K562 (cell line): ENCODE results near the gene GET3. TPM values are rescaled to one million over a fixed set of nuclear protein-coding genes. Genes with fewer than 3 reads are reported as not detected.
A peak's percentile ranks its signal among the peaks of the same experiment; 100 is the strongest.

Experiments used
- ARNT ChIP-seq, 2 experiments: fragments of 450-650 bp; IDR thresholded peaks; 2 replicates each; pipeline ENCODE4 v1.6.1; 2016; ENCODE audit warnings: mild to moderate bottlenecking in 1 of 2
- ETV5 ChIP-seq: sonication (generic); formaldehyde crosslinking; IDR thresholded peaks from 2 replicates; pipeline ENCODE4 v1.4.0; 2020; ENCODE audit warnings: low read depth, mild to moderate bottlenecking, missing genetic modification reagents
- HDGF ChIP-seq: fragments of 450-650 bp; IDR thresholded peaks from 2 replicates; pipeline ENCODE4 v1.6.1; 2016
- NFIC ChIP-seq: fragments of 450-650 bp; IDR thresholded peaks from 2 replicates; pipeline ENCODE4 v1.6.1; 2017; ENCODE audit warnings: mild to moderate bottlenecking, inconsistent platforms
- POLR3G ChIP-seq: IDR thresholded peaks from 2 replicates; pipeline ENCODE4 v1.6.1; 2011; ENCODE audit not compliant: insufficient read length, insufficient replicate concordance; ENCODE audit errors: extremely low read depth
- PURB ChIP-seq: sonication (generic); formaldehyde crosslinking; IDR thresholded peaks from 2 replicates; pipeline ENCODE4 v1.9.0; 2021; ENCODE audit warnings: low read depth, mild to moderate bottlenecking, missing genetic modification reagents
- RREB1 ChIP-seq: fragments of 250-450 bp; sonication (Bioruptor Pico); IDR thresholded peaks from 2 replicates; pipeline ENCODE4 v1.4.0; 2020
- SAP30 ChIP-seq: fragments of 200-600 bp; sonication (generic); IDR thresholded peaks from 2 replicates; pipeline ENCODE4 v1.6.1; 2012; ENCODE audit warnings: borderline replicate concordance, low read depth, mild to moderate bottlenecking, moderate library complexity, low read length, control low read depth, inconsistent platforms; ENCODE audit not compliant: insufficient read depth, poor library complexity, severe bottlenecking
- UBTF ChIP-seq, 2 experiments: IDR thresholded peaks; 2 replicates each; pipeline ENCODE4 v1.6.1; 2012; ENCODE audit warnings: improper control_type of control experiment in 2 of 2, low read depth in 2 of 2, low read length in 2 of 2, borderline replicate concordance in 1 of 2
- ZBTB5 ChIP-seq: fragments of 450-650 bp; IDR thresholded peaks from 2 replicates; pipeline ENCODE4 v1.6.1; 2017; ENCODE audit warnings: antibody characterized with exemption
- ZKSCAN1 ChIP-seq: fragments of 150-350 bp; IDR thresholded peaks from 2 replicates; pipeline ENCODE4 v1.6.1; 2016; ENCODE audit warnings: low read depth, low read length
- ZNF274 ChIP-seq: IDR thresholded peaks from 2 replicates; pipeline ENCODE4 v1.6.1; 2011; ENCODE audit warnings: low read depth, mild to moderate bottlenecking, low read length, moderate library complexity, borderline replicate concordance
- ZNF449 ChIP-seq: fragments of 250-450 bp; sonication (Bioruptor Pico); IDR thresholded peaks from 2 replicates; pipeline ENCODE4 v1.8.0; 2022; ENCODE audit warnings: moderate library complexity, mild to moderate bottlenecking, inconsistent platforms
- polyA plus RNA-seq, 8 experiments: library from polyadenylated mRNA; depleted of rRNA in 4 of 8; stranded (reverse) in 5 of 8; unstranded in 3 of 8; fragments of >200 nt; fragmentation: Nextera tagmentation in 2 of 8; fragmentation: Illumina TruSeq in 1 of 8; extraction: Ambion mirVana in 2 of 8; extraction: Trizol in 1 of 8; gene quantifications; 2 replicates each; pipeline versions ENCODE4 v1.2.1 to v1.2.3, GENCODE V29; 2011 to 2014; ENCODE audit warnings: inconsistent platforms in 1 of 8, missing spikeins in 1 of 8
- total RNA-seq, 7 experiments: library from RNA; depleted of rRNA in 6 of 7; stranded (reverse); fragments of >200 nt in 6 of 7; fragmentation: Illumina TruSeq in 2 of 7; extraction: Trizol in 2 of 7; gene quantifications; 2 replicates each; pipeline versions ENCODE4 v1.2.1 to v1.2.3, GENCODE V29; 2011 to 2021; ENCODE audit warnings: low replicate concordance in 1 of 7

Gene GET3
- total and polyA plus RNA-seq, 9 of the 15 experiments (the other 6 are each of a cell fraction or from before 2014, with no cell fraction given), result 8.3 to 83.5 (median 51.8) TPM

GRCh38 chr19:12789098-12789903 lies 52.0 kb downstream of the GET3 start (continued):
- TF ChIP-seq UBTF (IDR thresholded peaks at IDR 0.05; ENCODE audit: borderline replicate concordance in 1 of 2, low read depth in 2 of 2, low read length in 2 of 2), result 0 out of 4 replicates have a peak, but pooled peaks of 1 of the 2 experiments have one; percentile 13
- TF ChIP-seq ZNF449 (CRISPR knock-in tag), result no peak
- TF ChIP-seq ZNF274, result no peak
- TF ChIP-seq RREB1 (CRISPR knock-in tag), result no peak
- TF ChIP-seq SAP30, result no peak
- no peak for TF ChIP-seq ZKSCAN1
- no peak for TF ChIP-seq NFIC
- no peak for TF ChIP-seq PURB (CRISPR knock-in tag)
- no peak for TF ChIP-seq ZBTB5
- peak; percentile 93; the same call in 1 of the 2 replicates for TF ChIP-seq HDGF
- 0 out of 4 replicates have a peak, but pooled peaks of 1 of the 2 experiments have one; percentile 15 for TF ChIP-seq ARNT (IDR thresholded peaks at IDR 0.05)
- TF ChIP-seq ETV5 (CRISPR knock-in tag), result no peak
- no peak for TF ChIP-seq POLR3G
